Measurements from ENCODE around the gene AFP. TPM values are rescaled to one million over a fixed set of nuclear protein-coding genes. Genes with fewer than 3 reads are reported as not detected.

The AFP gene
- total and polyA plus RNA-seq, 2 of the 13 experiments (the other 11 are each of a cell fraction or from before 2014, with no cell fraction given) = 9,434 to 13,105 TPM

DNA sequence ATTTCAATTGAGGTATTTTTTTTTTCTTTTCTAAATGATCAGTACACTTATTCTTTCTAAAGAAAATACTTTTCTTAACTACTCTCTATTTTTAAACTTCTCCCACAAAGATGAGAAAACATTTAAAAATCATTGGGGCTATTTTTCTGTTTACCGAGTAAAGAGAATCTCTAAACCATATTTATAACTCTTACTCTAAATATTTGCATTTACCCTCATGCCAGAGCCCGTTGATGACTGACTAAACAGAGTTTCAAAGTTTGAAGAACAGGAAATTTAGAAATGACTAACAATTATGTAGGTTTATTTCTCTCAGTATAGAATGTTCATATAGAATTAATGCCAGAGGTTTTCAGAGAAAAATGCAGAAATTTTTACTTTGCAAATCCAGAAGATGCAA is 34.6 kb upstream of the AFP start (continued):
- TF ChIP-seq PAWR (CRISPR knock-in tag; IDR thresholded peaks at IDR 0.05; ENCODE audit: borderline replicate concordance) = no peak
- TF ChIP-seq EP300 (IDR thresholded peaks at IDR 0.05; ENCODE audit: low read depth in 2 of 2, low read length in 2 of 2) = peak in 1 of 2 experiments; percentile 86; a peak in 2 of 4 replicates
- TF ChIP-seq EP300 (CRISPR knock-in tag; IDR thresholded peaks at IDR 0.05; ENCODE audit: borderline replicate concordance) = no peak
- TF ChIP-seq ZNF609 (CRISPR knock-in tag; IDR thresholded peaks at IDR 0.05; ENCODE audit: borderline replicate concordance) = peak; percentile 55; the same call in 1 of the 2 replicates
- TF ChIP-seq, protein P1, sequence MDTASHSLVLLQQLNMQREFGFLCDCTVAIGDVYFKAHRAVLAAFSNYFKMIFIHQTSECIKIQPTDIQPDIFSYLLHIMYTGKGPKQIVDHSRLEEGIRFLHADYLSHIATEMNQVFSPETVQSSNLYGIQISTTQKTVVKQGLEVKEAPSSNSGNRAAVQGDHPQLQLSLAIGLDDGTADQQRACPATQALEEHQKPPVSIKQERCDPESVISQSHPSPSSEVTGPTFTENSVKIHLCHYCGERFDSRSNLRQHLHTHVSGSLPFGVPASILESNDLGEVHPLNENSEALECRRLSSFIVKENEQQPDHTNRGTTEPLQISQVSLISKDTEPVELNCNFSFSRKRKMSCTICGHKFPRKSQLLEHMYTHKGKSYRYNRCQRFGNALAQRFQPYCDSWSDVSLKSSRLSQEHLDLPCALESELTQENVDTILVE (CRISPR knock-in tag; IDR thresholded peaks at IDR 0.05) = no peak
- TF ChIP-seq HNF1A (IDR thresholded peaks at IDR 0.05; ENCODE audit: low read depth) = peak; percentile 61
- TF ChIP-seq HNF1A (CRISPR knock-in tag; IDR thresholded peaks at IDR 0.05; ENCODE audit: borderline replicate concordance) = peak; percentile 49; the same call in 1 of the 2 replicates
- no peak for TF ChIP-seq KDM6A (CRISPR knock-in tag; IDR thresholded peaks at IDR 0.05; ENCODE audit: low read depth)
- TF ChIP-seq PHF21A (CRISPR knock-in tag; IDR thresholded peaks at IDR 0.05) = no peak
- TF ChIP-seq GABPA (IDR thresholded peaks at IDR 0.05; ENCODE audit: low read depth, low read length) = no peak
- TF ChIP-seq GABPA (CRISPR knock-in tag; IDR thresholded peaks at IDR 0.05; ENCODE audit: low read depth) = no peak
- no peak for TF ChIP-seq SETDB1 (CRISPR knock-in tag; IDR thresholded peaks at IDR 0.05; ENCODE audit: borderline replicate concordance)
- peak; percentile 19; the same call in 1 of the 2 replicates for TF ChIP-seq HNF4A (CRISPR knock-in tag; IDR thresholded peaks at IDR 0.05)
- no peak for TF ChIP-seq ZNF460 (CRISPR knock-in tag; IDR thresholded peaks at IDR 0.05; ENCODE audit: borderline replicate concordance)
- TF ChIP-seq, protein P2, sequence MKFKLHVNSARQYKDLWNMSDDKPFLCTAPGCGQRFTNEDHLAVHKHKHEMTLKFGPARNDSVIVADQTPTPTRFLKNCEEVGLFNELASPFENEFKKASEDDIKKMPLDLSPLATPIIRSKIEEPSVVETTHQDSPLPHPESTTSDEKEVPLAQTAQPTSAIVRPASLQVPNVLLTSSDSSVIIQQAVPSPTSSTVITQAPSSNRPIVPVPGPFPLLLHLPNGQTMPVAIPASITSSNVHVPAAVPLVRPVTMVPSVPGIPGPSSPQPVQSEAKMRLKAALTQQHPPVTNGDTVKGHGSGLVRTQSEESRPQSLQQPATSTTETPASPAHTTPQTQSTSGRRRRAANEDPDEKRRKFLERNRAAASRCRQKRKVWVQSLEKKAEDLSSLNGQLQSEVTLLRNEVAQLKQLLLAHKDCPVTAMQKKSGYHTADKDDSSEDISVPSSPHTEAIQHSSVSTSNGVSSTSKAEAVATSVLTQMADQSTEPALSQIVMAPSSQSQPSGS (CRISPR knock-in tag; IDR thresholded peaks at IDR 0.05) = no peak
- no peak for TF ChIP-seq HBP1 (CRISPR knock-in tag; IDR thresholded peaks at IDR 0.05; ENCODE audit: low read depth)
- TF ChIP-seq ZBTB8A (CRISPR knock-in tag; IDR thresholded peaks at IDR 0.05; ENCODE audit: borderline replicate concordance, low read depth) = no peak
